HFFc6 (cell line): Measurements from ENCODE around the gene APOLD1. TPM values are rescaled to one million over a fixed set of nuclear protein-coding genes. Genes with fewer than 3 reads are reported as not detected.

ENCODE experiments used
- DNase-seq: peaks from one replicate; pipeline ENCODE4 v3.0.0-alpha.2; 2018
- H3K27ac Mint-ChIP-seq: 2 replicates; pipeline ENCODE4 v1.8.0; 2020; ENCODE audit warnings: mild to moderate bottlenecking, mixed read lengths
- H3K27me3 Mint-ChIP-seq: 2 replicates; pipeline ENCODE4 v1.8.0; 2021; ENCODE audit warnings: mild to moderate bottlenecking, moderate library complexity, mixed read lengths; ENCODE audit not compliant: insufficient read depth
- H3K36me3 Mint-ChIP-seq: 2 replicates; pipeline ENCODE4 v1.8.0; 2021; ENCODE audit warnings: low read depth, mixed read lengths
- H3K4me1 Mint-ChIP-seq: 2 replicates; pipeline ENCODE4 v1.8.0; 2020; ENCODE audit warnings: low read depth, mixed read lengths
- H3K4me3 Mint-ChIP-seq: 2 replicates; pipeline ENCODE4 v1.8.0; 2020; ENCODE audit warnings: mild to moderate bottlenecking, moderate library complexity, mixed read lengths
- H3K9me3 Mint-ChIP-seq: 2 replicates; pipeline ENCODE4 v1.8.0; 2020; ENCODE audit warnings: mild to moderate bottlenecking, mixed read lengths
- total RNA-seq, 6 experiments: library from RNA; stranded (reverse); fragmentation: NEBNext Ultra II Directional; extraction: Animal tissue kit (Norgen Biotek cat#: 25700); gene quantifications; 2 replicates in 1 of 6; 3 replicates in 5 of 6; pipeline ENCODE4 v1.2.3, GENCODE V29; 2021
- TF ChIP-seq, protein P1 (sequence below): fragments of 200-600 bp; sonication (generic); IDR thresholded peaks from 2 replicates; pipeline ENCODE4 v1.5.0; 2021; ENCODE audit warnings: antibody characterized with exemption, mild to moderate bottlenecking

APOLD1 gene
- total RNA-seq, 6 experiments from 2014 or later: 5.0 to 8.6 (median 6.6) TPM

GRCh38 chr12:12792421-12792820 lies 7.0 kb downstream of the APOLD1 start:
- Mint-ChIP-seq H3K36me3 (no peaks in the 10 kb centered on the region), H3K27ac (no peak overlapping the region), H3K9me3 (no peaks in the 10 kb centered on the region), H3K27me3 (peaks cover 2% of the 10 kb centered on the region), H3K4me1 (peaks cover 42% of the 10 kb centered on the region), H3K4me3 (no peak overlapping the region)
- no peak for DNase-seq
- TF ChIP-seq, protein P1, sequence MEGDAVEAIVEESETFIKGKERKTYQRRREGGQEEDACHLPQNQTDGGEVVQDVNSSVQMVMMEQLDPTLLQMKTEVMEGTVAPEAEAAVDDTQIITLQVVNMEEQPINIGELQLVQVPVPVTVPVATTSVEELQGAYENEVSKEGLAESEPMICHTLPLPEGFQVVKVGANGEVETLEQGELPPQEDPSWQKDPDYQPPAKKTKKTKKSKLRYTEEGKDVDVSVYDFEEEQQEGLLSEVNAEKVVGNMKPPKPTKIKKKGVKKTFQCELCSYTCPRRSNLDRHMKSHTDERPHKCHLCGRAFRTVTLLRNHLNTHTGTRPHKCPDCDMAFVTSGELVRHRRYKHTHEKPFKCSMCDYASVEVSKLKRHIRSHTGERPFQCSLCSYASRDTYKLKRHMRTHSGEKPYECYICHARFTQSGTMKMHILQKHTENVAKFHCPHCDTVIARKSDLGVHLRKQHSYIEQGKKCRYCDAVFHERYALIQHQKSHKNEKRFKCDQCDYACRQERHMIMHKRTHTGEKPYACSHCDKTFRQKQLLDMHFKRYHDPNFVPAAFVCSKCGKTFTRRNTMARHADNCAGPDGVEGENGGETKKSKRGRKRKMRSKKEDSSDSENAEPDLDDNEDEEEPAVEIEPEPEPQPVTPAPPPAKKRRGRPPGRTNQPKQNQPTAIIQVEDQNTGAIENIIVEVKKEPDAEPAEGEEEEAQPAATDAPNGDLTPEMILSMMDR: no peak

DNA sequence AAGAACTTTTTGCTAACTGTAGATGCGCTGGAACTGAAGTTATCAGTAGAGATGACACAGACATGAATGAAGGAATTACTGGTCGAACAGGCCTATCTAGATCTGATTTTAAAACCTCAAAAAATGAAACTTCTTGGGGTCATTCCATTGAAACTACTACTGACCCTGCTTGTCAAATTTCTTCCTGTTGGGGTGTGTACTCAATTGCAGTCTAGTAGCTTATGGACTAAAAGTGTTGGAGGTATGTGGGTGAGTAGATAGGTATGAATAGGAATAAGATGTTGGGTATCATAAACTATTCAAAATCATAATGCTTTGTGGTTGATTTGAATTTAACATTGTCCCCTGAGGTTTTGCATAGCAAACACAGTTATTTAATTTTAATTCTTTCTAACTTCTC lies 9.2 kb downstream of the APOLD1 start:
- Mint-ChIP-seq H3K27ac (no peak overlapping the region), H3K4me1 (peaks cover 21% of the 10 kb centered on the region), H3K4me3 (no peak overlapping the region), H3K36me3 (no peaks in the 10 kb centered on the region), H3K27me3 (peaks cover 2% of the 10 kb centered on the region), H3K9me3 (no peaks in the 10 kb centered on the region)
- TF ChIP-seq, protein P1: no peak
- DNase-seq: no peak

GRCh38 chr12:12796171-12796570 lies 10.7 kb downstream of the APOLD1 start:
- Mint-ChIP-seq H3K4me1 (peaks cover 22% of the 10 kb centered on the region), H3K27me3 (peaks cover 2% of the 10 kb centered on the region), H3K27ac (no peak overlapping the region), H3K4me3 (no peak overlapping the region), H3K9me3 (no peaks in the 10 kb centered on the region), H3K36me3 (no peaks in the 10 kb centered on the region)
- TF ChIP-seq, protein P1: no peak
- DNase-seq: no peak

GRCh38 chr12:12796928-12797793 lies 11.7 kb downstream of the APOLD1 start:
- Mint-ChIP-seq H3K27me3 (peaks cover 2% of the 10 kb centered on the region), H3K4me1 (peaks cover 14% of the 10 kb centered on the region), H3K27ac (no peak overlapping the region; the same call in 1 of the 2 replicates), H3K9me3 (no peaks in the 10 kb centered on the region), H3K36me3 (no peaks in the 10 kb centered on the region), H3K4me3 (no peak overlapping the region)
- TF ChIP-seq, protein P1: no peak
- DNase-seq: no peak

DNA sequence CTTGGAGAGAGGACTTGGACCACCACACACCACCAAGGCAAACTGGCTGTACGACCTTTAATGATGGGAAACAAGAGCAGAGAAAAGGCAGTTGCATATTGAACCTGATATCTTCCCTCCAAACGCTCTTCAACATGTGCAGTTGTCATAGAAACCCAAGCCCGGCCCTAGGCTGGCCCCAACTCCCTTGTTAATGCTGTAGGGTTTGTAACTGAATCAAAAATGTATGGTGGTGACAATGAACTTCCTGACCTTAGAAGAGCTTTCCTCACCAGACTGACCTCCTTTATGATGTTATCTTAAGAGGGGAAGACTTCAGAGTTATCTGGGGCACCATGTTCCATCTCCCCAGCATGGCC lies 12.3 kb downstream of the APOLD1 start:
- Mint-ChIP-seq H3K4me1 (peaks cover 18% of the 10 kb centered on the region), H3K27ac (no peak overlapping the region; the same call in 1 of the 2 replicates)
- TF ChIP-seq, protein P1: no peak

More for the DNA sequence above, 12.3 kb downstream of the APOLD1 start:
- Mint-ChIP-seq H3K4me3 (no peak overlapping the region), H3K9me3 (no peaks in the 10 kb centered on the region), H3K27me3 (peaks cover 2% of the 10 kb centered on the region), H3K36me3 (no peaks in the 10 kb centered on the region)
- no peak for DNase-seq
